ENCODE data around the gene OR6N2.

GRCh38 chr1:158819461-158820443 is 38.7 kb upstream of the OR6N2 start:
- TF ChIP-seq CTCF (IDR thresholded peaks at IDR 0.05) = no peak
- no peak for TF ChIP-seq POLR2A (IDR thresholded peaks at IDR 0.05)
- no peak for TF ChIP-seq EP300 (IDR thresholded peaks at IDR 0.05)

All from tibial nerve (tissue), 4 donors.